Measurements from ENCODE around the gene MROH2A. TPM values are rescaled to one million over a fixed set of nuclear protein-coding genes. Genes with fewer than 3 reads are reported as not detected.

The MROH2A gene
- total and polyA plus RNA-seq, 9 of the 15 experiments (the other 6 are each of a cell fraction or from before 2014, with no cell fraction given), result 0.03 TPM; not detected in 8

- H3K4me1 ChIP-seq (replicated peaks in 1 of 2; ENCODE audit: control insufficient read depth in 2 of 2, insufficient read depth in 2 of 2, low read length in 2 of 2), result peaks cover 0 to 5% of the 10 kb centered on the region in 2 experiments; a peak in 2 of 5 replicates
- H2AFZ ChIP-seq (ENCODE audit: low read depth, low read length), result no peak overlapping the region
- H3K9me3 ChIP-seq (replicated peaks; ENCODE audit: control insufficient read depth, insufficient read depth, low read depth, low read length), result no peaks in the 10 kb centered on the region
- H3K9ac ChIP-seq (ENCODE audit: insufficient read depth in 1 of 2, low read depth in 2 of 2, low read length in 2 of 2), result no peak overlapping the region
- H3K4me2 ChIP-seq (ENCODE audit: insufficient read depth, low read length), result no peak overlapping the region
- H3K27me3 ChIP-seq (ENCODE audit: control insufficient read depth in 2 of 2, insufficient read depth in 2 of 2, low read length in 2 of 2), result no peaks in the 10 kb centered on the region
- ChIA-PET CTCF (ENCODE audit: low intra/inter-chr PET ratio) (no interaction called here), POLR2A (interaction anchor here (1.0 to 1.5 kb wide), 4 partner anchors 9 to 14 kb away, joined by 3 to 6 read pairs (median 4); no protein-coding TSS in a partner anchor)
- H4K20me1 ChIP-seq (replicated peaks; ENCODE audit: control insufficient read depth, insufficient read depth, low read length), result peaks cover 26% of the 10 kb centered on the region
- H3K4me3 ChIP-seq, result no peak overlapping the region
- peaks cover 92% of the 10 kb centered on the region; the same call in 2 of the 3 replicates for H3K36me3 ChIP-seq (ENCODE audit: control insufficient read depth, insufficient read depth, low read length)
- H3K27ac ChIP-seq (ENCODE audit: extremely low read depth, low read depth, low read length), result no peak overlapping the region
- FAIRE-seq (no peak), ATAC-seq (no peak), DNase-seq (ENCODE audit: extremely low read depth in 1 of 4, low spot score in 3 of 4) (no peak)
- intact Hi-C loops (cut with micrococcal nuclease) (no loop called here), in situ Hi-C loops (cut with MboI) (no loop called here)
- WGBS (ENCODE audit: insufficient coverage, low coverage, missing lambda C conversion rate), result 88% methylated on average over 4 of the region's 7 CpGs
- peaks cover 58% of the 10 kb centered on the region for H3K79me2 ChIP-seq (ENCODE audit: control insufficient read depth, insufficient read depth, low read length)
- no TSS peak for BruUV-seq (replicated peaks)
- H3K9me1 ChIP-seq (ENCODE audit: control insufficient read depth, insufficient read depth, low read length), result peaks cover 3% of the 10 kb centered on the region
- no peak for TF ChIP-seq MIER1 (IDR thresholded peaks at IDR 0.05; ENCODE audit: low read depth)
- TF ChIP-seq ZBTB40 (IDR thresholded peaks at IDR 0.05), result no peak
- no peak for TF ChIP-seq ZBTB40 (CRISPR knock-in tag; IDR thresholded peaks at IDR 0.05)
- TF ChIP-seq MAFF (IDR thresholded peaks at IDR 0.05; ENCODE audit: low read length), result no peak
- no peak for TF ChIP-seq HNRNPUL1 (IDR thresholded peaks at IDR 0.05; ENCODE audit: low read length)
- peak; percentile 69 for TF ChIP-seq NFIX (CRISPR knock-in tag; IDR thresholded peaks at IDR 0.05; ENCODE audit: low read depth)
- no peak for TF ChIP-seq TFAP4 (CRISPR knock-in tag; IDR thresholded peaks at IDR 0.05; ENCODE audit: borderline replicate concordance)
- no peak for TF ChIP-seq PHF21A (IDR thresholded peaks at IDR 0.05; ENCODE audit: borderline replicate concordance, low read depth)
- no peak for TF ChIP-seq NR2C1 (IDR thresholded peaks at IDR 0.05)
- TF ChIP-seq NR2C1 (tag; IDR thresholded peaks at IDR 0.05), result no peak
- no peak for TF ChIP-seq HSF4 (CRISPR knock-in tag; IDR thresholded peaks at IDR 0.05; ENCODE audit: borderline replicate concordance)
- no peak for TF ChIP-seq ZSCAN32 (CRISPR knock-in tag; IDR thresholded peaks at IDR 0.05)
- TF ChIP-seq PYGO2 (tag; IDR thresholded peaks at IDR 0.05), result no peak
- TF ChIP-seq KLF1 (tag; IDR thresholded peaks at IDR 0.05), result no peak
- TF ChIP-seq POLR2AphosphoS5 (IDR thresholded peaks at IDR 0.05; ENCODE audit: control insufficient read depth, insufficient read depth, low read depth, low read length), result peak; percentile 19; the same call in 1 of the 2 replicates
Measured at GRCh38 chr2:233838251-233838650, 60.1 kb downstream of the MROH2A start.
